Activated B cell treated with CpG ODN at 0.5 μM for 24 hours (primary cell): ENCODE measurements around the gene BEGAIN. TPM values are rescaled to one million over a fixed set of nuclear protein-coding genes. Genes with fewer than 3 reads are reported as not detected.

ENCODE experiments used
- ATAC-seq: fragments of 200-7000 bp; cut with Tn5 transposase; one replicate; pipeline ENCODE4 v1.10.0; 2021; ENCODE audit warnings: low read depth, mild to moderate bottlenecking, moderate library complexity
- CTCF ChIA-PET: fragments of 350-600 bp; sonication (Branson Sonifier 250); formaldehyde crosslinking; loops from one replicate; lab custom pipeline; 2021; ENCODE audit warnings: antibody characterized with exemption; lab: Charles Lee
- POLR2A ChIA-PET: fragments of 350-600 bp; sonication (Branson Sonifier 250); formaldehyde crosslinking; loops from one replicate; lab custom pipeline; 2021; ENCODE audit warnings: antibody characterized with exemption; lab: Charles Lee
- DNase-seq: peaks from one replicate; pipeline ENCODE4 v3.0.0; 2022
- H3K27ac Mint-ChIP-seq: one replicate; pipeline ENCODE4 v1.8.0; 2020; ENCODE audit warnings: mixed read lengths
- H3K27me3 Mint-ChIP-seq: one replicate; pipeline ENCODE4 v1.8.0; 2021; ENCODE audit warnings: mixed read lengths
- H3K36me3 Mint-ChIP-seq: one replicate; pipeline ENCODE4 v1.8.0; 2021; ENCODE audit warnings: low read depth, mixed read lengths
- H3K4me1 Mint-ChIP-seq: one replicate; pipeline ENCODE4 v1.8.0; 2021; ENCODE audit warnings: mixed read lengths
- H3K4me3 Mint-ChIP-seq: one replicate; pipeline ENCODE4 v1.8.0; 2020; ENCODE audit warnings: mild to moderate bottlenecking, mixed read lengths
- H3K9me3 Mint-ChIP-seq: one replicate; pipeline ENCODE4 v1.8.0; 2020; ENCODE audit warnings: mixed read lengths
- CTCF ChIP-seq: fragments of 200-600 bp; IDR thresholded peaks from one replicate; pipeline ENCODE4 v1.8.0; 2022; ENCODE audit warnings: antibody characterized with exemption, mild to moderate bottlenecking
- intact Hi-C: fragments of 100-400 bp; cut with micrococcal nuclease; formaldehyde crosslinking; loops from one replicate; pipeline ENCODE4 v1.15.1; 2024
- total RNA-seq: library from RNA; stranded (reverse); gene quantifications from 2 replicates; pipeline ENCODE4 v1.2.3, GENCODE V29; 2022

The BEGAIN gene
- total RNA-seq, 1 donor from 2014 or later: not detected

- peaks cover 11% of the 10 kb centered on the region for H3K27me3 Mint-ChIP-seq
- POLR2A ChIA-PET: no interaction called here
- CTCF ChIA-PET: no interaction called here
Measured at GRCh38 chr14:100622708-100623485, 35.7 kb upstream of the BEGAIN start.

GRCh38 chr14:100622224-100622623 is 35.0 kb upstream of the BEGAIN start:
- ChIA-PET POLR2A (no interaction called here), CTCF (no interaction called here)
- Mint-ChIP-seq H3K27me3 (peaks cover 11% of the 10 kb centered on the region), H3K9me3 (peaks cover 10% of the 10 kb centered on the region), H3K4me1 (no peaks in the 10 kb centered on the region), H3K36me3 (no peaks in the 10 kb centered on the region), H3K27ac (no peak overlapping the region), H3K4me3 (no peak overlapping the region)
- DNase-seq (no peak), ATAC-seq (no peak)
- TF ChIP-seq CTCF: no peak
- intact Hi-C loops: no loop called here

More at GRCh38 chr14:100622708-100623485, 35.7 kb upstream of the BEGAIN start:
- no peak for ATAC-seq
- H3K9me3 Mint-ChIP-seq: peaks cover 10% of the 10 kb centered on the region
- intact Hi-C loops: no loop called here
- no peak overlapping the region for H3K27ac Mint-ChIP-seq
- DNase-seq: no peak
- no peaks in the 10 kb centered on the region for H3K4me1 Mint-ChIP-seq
- no peak for TF ChIP-seq CTCF
- H3K4me3 Mint-ChIP-seq: no peak overlapping the region
- no peaks in the 10 kb centered on the region for H3K36me3 Mint-ChIP-seq

GRCh38 chr14:100621806-100622205 is 34.6 kb upstream of the BEGAIN start:
- H3K9me3 Mint-ChIP-seq: peaks cover 7% of the 10 kb centered on the region
- no peak overlapping the region for H3K27ac Mint-ChIP-seq
- ChIA-PET POLR2A (no interaction called here), CTCF (no interaction called here)
- intact Hi-C loops: no loop called here
- no peak overlapping the region for H3K4me3 Mint-ChIP-seq
- peaks cover 8% of the 10 kb centered on the region for H3K27me3 Mint-ChIP-seq
- no peak for TF ChIP-seq CTCF
- H3K4me1 Mint-ChIP-seq: no peaks in the 10 kb centered on the region
- no peaks in the 10 kb centered on the region for H3K36me3 Mint-ChIP-seq
- DNase-seq (no peak), ATAC-seq (no peak)

- no peak for TF ChIP-seq CTCF
- intact Hi-C loops: no loop called here
Measured at GRCh38 chr14:100620255-100621100, 33.3 kb upstream of the BEGAIN start.

More at GRCh38 chr14:100620255-100621100, 33.3 kb upstream of the BEGAIN start:
- Mint-ChIP-seq H3K27me3 (peaks cover 6% of the 10 kb centered on the region), H3K27ac (no peak overlapping the region), H3K4me3 (no peak overlapping the region), H3K9me3 (peaks cover 4% of the 10 kb centered on the region), H3K4me1 (no peaks in the 10 kb centered on the region), H3K36me3 (no peaks in the 10 kb centered on the region)
- ChIA-PET POLR2A (no interaction called here), CTCF (no interaction called here)
- ATAC-seq (no peak), DNase-seq (no peak)
